Measurements from ENCODE around the gene C1QA.

- TF ChIP-seq CTCF (IDR thresholded peaks at IDR 0.05) (no peak), POLR2A (IDR thresholded peaks at IDR 0.05) (no peak)
Measured at GRCh38 chr1:22674410-22674749, 38.0 kb downstream of the C1QA start.

Measured in breast epithelium (tissue), 3 donors.